HepG2 (cell line): Measurements from ENCODE around the gene ATP9A. TPM values are rescaled to one million over a fixed set of nuclear protein-coding genes. Genes with fewer than 3 reads are reported as not detected.

ENCODE experiments used
- ATF2 ChIP-seq: sonication (generic); formaldehyde crosslinking; IDR thresholded peaks from 2 replicates; pipeline ENCODE4 v1.4.0; 2020; ENCODE audit warnings: missing genetic modification reagents
- CCDC6 ChIP-seq: sonication (generic); formaldehyde crosslinking; IDR thresholded peaks from 2 replicates; pipeline ENCODE4 v1.8.1; 2022; ENCODE audit warnings: mild to moderate bottlenecking, missing genetic modification reagents, moderate library complexity
- DMAP1 ChIP-seq: IDR thresholded peaks from 2 replicates; pipeline ENCODE4 v1.6.1; 2016
- HOXA7 ChIP-seq: sonication (generic); formaldehyde crosslinking; IDR thresholded peaks from 2 replicates; pipeline ENCODE4 v1.8.1; 2022; ENCODE audit warnings: mild to moderate bottlenecking, missing genetic modification reagents, moderate library complexity
- IKZF5 ChIP-seq: IDR thresholded peaks from 2 replicates; pipeline ENCODE4 v1.6.1; 2018; ENCODE audit warnings: missing genetic modification reagents, mild to moderate bottlenecking, missing compliant biosample characterization
- MIXL1 ChIP-seq: IDR thresholded peaks from 2 replicates; pipeline ENCODE4 v1.6.1; 2016
- NFIB ChIP-seq: sonication (generic); formaldehyde crosslinking; IDR thresholded peaks from 2 replicates; pipeline ENCODE4 v1.9.0; 2021; ENCODE audit warnings: missing genetic modification reagents, mild to moderate bottlenecking, borderline replicate concordance
- NPAS2 ChIP-seq: sonication (generic); formaldehyde crosslinking; IDR thresholded peaks from 2 replicates; pipeline ENCODE4 v1.8.0; 2022; ENCODE audit warnings: mild to moderate bottlenecking, missing genetic modification reagents, borderline replicate concordance
- PLRG1 ChIP-seq: fragments of 450-650 bp; conservative IDR thresholded peaks from 2 replicates; pipeline ENCODE4 v1.6.1; 2016
- RXRA ChIP-seq: sonication (generic); formaldehyde crosslinking; IDR thresholded peaks from 2 replicates; pipeline ENCODE4 v1.5.1; 2020; ENCODE audit warnings: missing genetic modification reagents
- SALL1 ChIP-seq: sonication (generic); formaldehyde crosslinking; IDR thresholded peaks from 2 replicates; pipeline ENCODE4 v1.8.0; 2022; ENCODE audit warnings: mild to moderate bottlenecking, missing genetic modification reagents
- TFDP2 ChIP-seq: sonication (generic); formaldehyde crosslinking; IDR thresholded peaks from 2 replicates; pipeline ENCODE4 v1.4.0; 2020; ENCODE audit warnings: missing genetic modification reagents
- ZFP1 ChIP-seq: IDR thresholded peaks from 2 replicates; pipeline ENCODE4 v1.6.1; 2016
- ZKSCAN8 ChIP-seq: IDR thresholded peaks from 2 replicates; pipeline ENCODE4 v1.6.1; 2016; ENCODE audit warnings: borderline replicate concordance, missing genetic modification reagents, missing compliant biosample characterization
- ZNF331 ChIP-seq: sonication (generic); formaldehyde crosslinking; IDR thresholded peaks from 2 replicates; pipeline ENCODE4 v1.4.0; 2020; ENCODE audit warnings: missing genetic modification reagents
- ZNF512B ChIP-seq: sonication (generic); formaldehyde crosslinking; IDR thresholded peaks from 2 replicates; pipeline ENCODE4 v1.5.1; 2020; ENCODE audit warnings: missing genetic modification reagents, mild to moderate bottlenecking, borderline replicate concordance
- ZNF614 ChIP-seq: IDR thresholded peaks from 2 replicates; pipeline ENCODE4 v1.6.1; 2018; ENCODE audit warnings: missing biosample characterization, missing genetic modification reagents, inconsistent platforms, borderline replicate concordance
- ZNF687 ChIP-seq: sonication (generic); formaldehyde crosslinking; IDR thresholded peaks from 2 replicates; pipeline ENCODE4 v1.5.1; 2020; ENCODE audit warnings: mild to moderate bottlenecking, missing genetic modification reagents, moderate library complexity
- ZNF792 ChIP-seq: IDR thresholded peaks from 2 replicates; pipeline ENCODE4 v1.6.1; 2016
- polyA plus RNA-seq, 8 experiments: library from polyadenylated mRNA; depleted of rRNA in 3 of 8; stranded (reverse) in 7 of 8; unstranded in 1 of 8; fragments of >200 nt; fragmentation: Illumina TruSeq in 4 of 8; extraction: Trizol in 4 of 8; gene quantifications; 2 replicates each; pipeline versions ENCODE4 v1.2.1 to v1.2.3, GENCODE V29; 2011 to 2016; ENCODE audit warnings: low read depth in 4 of 8, missing spikeins in 1 of 8, mixed read lengths in 1 of 8; ENCODE audit not compliant: insufficient read depth in 1 of 8
- total RNA-seq, 5 experiments: library from RNA; depleted of rRNA; stranded (reverse); fragments of >200 nt; fragmentation: Illumina TruSeq; extraction: Trizol; gene quantifications; 2 replicates each; pipeline ENCODE4 v1.2.3, GENCODE V29; 2016; ENCODE audit warnings: low read depth in 1 of 5

The ATP9A gene
- total and polyA plus RNA-seq, 2 of the 13 experiments (the other 11 are each of a cell fraction or from before 2014, with no cell fraction given): 11.8 to 18.5 TPM

GRCh38 chr20:51595058-51595532 is 173.1 kb downstream of the ATP9A start (continued):
- peak; percentile 70; the same call in 1 of the 2 replicates for TF ChIP-seq ZNF331
- 0 out of 2 replicates have a peak, but pooled peaks have one; percentile 62 for TF ChIP-seq MIXL1 (CRISPR knock-in tag)
- 0 out of 2 replicates have a peak, but pooled peaks have one; percentile 36 for TF ChIP-seq ZFP1 (CRISPR knock-in tag)
- TF ChIP-seq RXRA (CRISPR knock-in tag): peak; percentile 79
- TF ChIP-seq NFIB (CRISPR knock-in tag): no peak
- peak; percentile 65; the same call in 1 of the 2 replicates for TF ChIP-seq ZNF512B
- no peak for TF ChIP-seq PLRG1
- TF ChIP-seq ZNF687: peak; percentile 47; the same call in 1 of the 2 replicates
- peak; percentile 89 for TF ChIP-seq IKZF5 (CRISPR knock-in tag)
- TF ChIP-seq SALL1 (CRISPR knock-in tag): peak; percentile 92
- TF ChIP-seq HOXA7 (CRISPR knock-in tag): no peak
- TF ChIP-seq ZKSCAN8 (CRISPR knock-in tag): peak; percentile 79
- TF ChIP-seq ATF2 (CRISPR knock-in tag): peak; percentile 24; the same call in 1 of the 2 replicates
- no peak for TF ChIP-seq NPAS2
- peak; percentile 58; the same call in 1 of the 2 replicates for TF ChIP-seq ZNF792
- peak; percentile 85; the same call in 1 of the 2 replicates for TF ChIP-seq ZNF614
- peak; percentile 82 for TF ChIP-seq DMAP1 (CRISPR knock-in tag)
- 0 out of 2 replicates have a peak, but pooled peaks have one; percentile 24 for TF ChIP-seq TFDP2 (CRISPR knock-in tag)
- no peak for TF ChIP-seq CCDC6
